HepG2 (cell line): ENCODE measurements around the gene STK11. TPM values are rescaled to one million over a fixed set of nuclear protein-coding genes. Genes with fewer than 3 reads are reported as not detected.
A peak's percentile ranks its signal among the peaks of the same experiment; 100 is the strongest.

Experiments
- ATF7 ChIP-seq, 2 experiments: fragments of 450-650 bp in 1 of 2; sonication (generic) in 1 of 2; formaldehyde crosslinking in 1 of 2; IDR thresholded peaks; 2 replicates each; pipeline versions ENCODE4 v1.4.0 to v1.6.1; 2016 to 2020; ENCODE audit warnings: antibody characterized with exemption in 1 of 2, mild to moderate bottlenecking in 1 of 2, missing genetic modification reagents in 1 of 2
- EHMT2 ChIP-seq: fragments of 200-600 bp; sonication (generic); IDR thresholded peaks from 2 replicates; pipeline ENCODE4 v1.7.0; 2017; ENCODE audit warnings: antibody characterized with exemption, low read depth, low read length, borderline replicate concordance
- FOXO1 ChIP-seq: sonication (generic); formaldehyde crosslinking; IDR thresholded peaks from 2 replicates; pipeline ENCODE4 v1.4.0; 2020; ENCODE audit warnings: missing genetic modification reagents
- HES4 ChIP-seq: sonication (generic); formaldehyde crosslinking; IDR thresholded peaks from 2 replicates; pipeline ENCODE4 v1.9.0; 2021; ENCODE audit warnings: mild to moderate bottlenecking, missing genetic modification reagents, borderline replicate concordance
- KDM2A ChIP-seq: sonication (generic); formaldehyde crosslinking; IDR thresholded peaks from 2 replicates; pipeline ENCODE4 v1.4.0; 2020; ENCODE audit warnings: low read depth, missing genetic modification reagents, borderline replicate concordance
- MED1 ChIP-seq: sonication (generic); formaldehyde crosslinking; IDR thresholded peaks from 2 replicates; pipeline ENCODE4 v1.4.0; 2020; ENCODE audit warnings: missing genetic modification reagents
- MYC ChIP-seq: sonication (generic); formaldehyde crosslinking; IDR thresholded peaks from 2 replicates; pipeline ENCODE4 v1.9.0; 2021; ENCODE audit warnings: missing genetic modification reagents, borderline replicate concordance
- ONECUT2 ChIP-seq: sonication (generic); formaldehyde crosslinking; IDR thresholded peaks from 2 replicates; pipeline ENCODE4 v1.4.0; 2020; ENCODE audit warnings: missing genetic modification reagents
- PCBP1 ChIP-seq: fragments of 200-400 bp; formaldehyde crosslinking; IDR thresholded peaks from 2 replicates; pipeline ENCODE4 v1.6.1; 2017; ENCODE audit warnings: mild to moderate bottlenecking, low read depth, low read length, borderline replicate concordance
- RAD21 ChIP-seq: fragments of 450-650 bp; formaldehyde crosslinking; IDR thresholded peaks from 2 replicates; pipeline ENCODE4 v1.5.0; 2020; ENCODE audit warnings: mild to moderate bottlenecking
- SALL2 ChIP-seq: sonication (generic); formaldehyde crosslinking; IDR thresholded peaks from 2 replicates; pipeline ENCODE4 v1.8.1; 2023; ENCODE audit warnings: mild to moderate bottlenecking, missing genetic modification reagents, inconsistent platforms
- SKI ChIP-seq: fragments of 450-650 bp; IDR thresholded peaks from one replicate; pipeline ENCODE4 v1.6.1; 2018; ENCODE audit warnings: mild to moderate bottlenecking; ENCODE audit not compliant: partially characterized antibody
- SP4 ChIP-seq: sonication (generic); formaldehyde crosslinking; IDR thresholded peaks from 2 replicates; pipeline ENCODE4 v1.8.1; 2023; ENCODE audit warnings: mild to moderate bottlenecking, missing genetic modification reagents
- SRY ChIP-seq: sonication (generic); formaldehyde crosslinking; IDR thresholded peaks from 2 replicates; pipeline ENCODE4 v1.8.0; 2022; ENCODE audit warnings: mild to moderate bottlenecking, missing genetic modification reagents
- STAG1 ChIP-seq: sonication (generic); formaldehyde crosslinking; IDR thresholded peaks from 2 replicates; pipeline ENCODE4 v1.4.0; 2020; ENCODE audit warnings: missing genetic modification reagents
- ZBTB20 ChIP-seq: sonication (generic); formaldehyde crosslinking; IDR thresholded peaks from 2 replicates; pipeline ENCODE4 v1.8.1; 2023; ENCODE audit warnings: missing genetic modification reagents, low read depth, mild to moderate bottlenecking, borderline replicate concordance
- ZBTB38 ChIP-seq: sonication (generic); formaldehyde crosslinking; IDR thresholded peaks from 2 replicates; pipeline ENCODE4 v1.5.1; 2020; ENCODE audit warnings: mild to moderate bottlenecking, missing genetic modification reagents
- ZBTB7A ChIP-seq: sonication (generic); formaldehyde crosslinking; IDR thresholded peaks from 2 replicates; pipeline ENCODE4 v1.8.0; 2022; ENCODE audit warnings: mild to moderate bottlenecking, missing genetic modification reagents
- ZEB1 ChIP-seq: IDR thresholded peaks from 2 replicates; pipeline ENCODE4 v1.6.1; 2012; ENCODE audit warnings: mild to moderate bottlenecking, low read depth, inconsistent platforms; ENCODE audit not compliant: insufficient replicate concordance
- ZNF431 ChIP-seq: sonication (generic); formaldehyde crosslinking; IDR thresholded peaks from 2 replicates; pipeline ENCODE4 v1.9.0; 2022; ENCODE audit warnings: missing genetic modification reagents, low read depth, mild to moderate bottlenecking, borderline replicate concordance
- ZNF441 ChIP-seq: sonication (generic); formaldehyde crosslinking; IDR thresholded peaks from 2 replicates; pipeline ENCODE4 v1.7.0; 2021; ENCODE audit warnings: missing genetic modification reagents, borderline replicate concordance
- ZNF556 ChIP-seq: sonication (generic); formaldehyde crosslinking; IDR thresholded peaks from 2 replicates; pipeline ENCODE4 v1.4.0; 2020; ENCODE audit warnings: mild to moderate bottlenecking, missing genetic modification reagents, borderline replicate concordance
- polyA plus RNA-seq, 8 experiments: library from polyadenylated mRNA; depleted of rRNA in 3 of 8; stranded (reverse) in 7 of 8; unstranded in 1 of 8; fragments of >200 nt; fragmentation: Illumina TruSeq in 4 of 8; extraction: Trizol in 4 of 8; gene quantifications; 2 replicates each; pipeline versions ENCODE4 v1.2.1 to v1.2.3, GENCODE V29; 2011 to 2016; ENCODE audit warnings: low read depth in 4 of 8, missing spikeins in 1 of 8, mixed read lengths in 1 of 8; ENCODE audit not compliant: insufficient read depth in 1 of 8
- total RNA-seq, 5 experiments: library from RNA; depleted of rRNA; stranded (reverse); fragments of >200 nt; fragmentation: Illumina TruSeq; extraction: Trizol; gene quantifications; 2 replicates each; pipeline ENCODE4 v1.2.3, GENCODE V29; 2016; ENCODE audit warnings: low read depth in 1 of 5
- TF ChIP-seq, protein P1 (sequence below), 2 experiments: sonication (generic) in 1 of 2; formaldehyde crosslinking in 1 of 2; IDR thresholded peaks; 2 replicates each; pipeline versions ENCODE4 v1.4.0 to v1.6.1; 2016 to 2020; ENCODE audit warnings: borderline replicate concordance in 1 of 2, low read depth in 1 of 2, mild to moderate bottlenecking in 1 of 2, missing genetic modification reagents in 1 of 2
- TF ChIP-seq, protein P2 (sequence below): sonication (generic); formaldehyde crosslinking; IDR thresholded peaks from 2 replicates; pipeline ENCODE4 v1.4.0; 2020; ENCODE audit warnings: mild to moderate bottlenecking, missing genetic modification reagents
- TF ChIP-seq, protein P3 (sequence below): sonication (generic); formaldehyde crosslinking; IDR thresholded peaks from 2 replicates; pipeline ENCODE4 v1.8.1; 2023; ENCODE audit warnings: missing genetic modification reagents, mild to moderate bottlenecking, borderline replicate concordance

STK11 gene
- total and polyA plus RNA-seq, 2 of the 13 experiments (the other 11 are each of a cell fraction or from before 2014, with no cell fraction given), result 27.5 to 43.6 TPM

DNA sequence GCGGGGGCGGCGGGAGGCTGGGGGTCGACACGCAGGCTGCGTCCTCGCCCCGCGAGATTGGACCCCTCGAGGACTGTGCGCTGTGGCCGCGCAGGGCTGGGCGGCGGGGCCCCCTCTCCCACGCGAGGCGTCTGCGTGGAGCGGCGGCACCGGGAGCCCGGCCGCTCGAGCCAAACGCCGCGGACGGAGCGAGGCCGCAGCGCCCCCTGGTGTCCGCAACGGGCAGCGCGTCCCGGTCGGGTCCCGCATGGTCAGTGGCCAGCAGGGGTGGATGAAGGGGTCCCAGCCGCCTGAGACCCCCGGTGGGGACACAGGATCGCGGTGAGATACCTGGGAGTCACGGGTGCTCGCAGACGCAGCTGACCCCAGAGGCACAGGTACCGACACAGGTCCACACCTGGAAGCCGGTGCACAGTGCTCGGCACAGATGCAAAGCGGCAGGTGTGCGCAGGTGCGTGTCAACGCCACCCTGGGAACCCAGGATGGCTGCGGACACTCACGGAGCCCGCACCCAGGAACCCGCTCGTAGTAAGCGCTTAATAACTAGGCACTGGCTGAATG, 61.4 kb downstream of the STK11 start (continued):
- 0 out of 2 replicates have a peak, but pooled peaks have one; percentile 35 for TF ChIP-seq SALL2 (CRISPR knock-in tag)
- TF ChIP-seq EHMT2, result no peak
- peak; percentile 98 for TF ChIP-seq RAD21
- 0 out of 2 replicates have a peak, but pooled peaks have one; percentile 12 for TF ChIP-seq FOXO1
- TF ChIP-seq, protein P1, sequence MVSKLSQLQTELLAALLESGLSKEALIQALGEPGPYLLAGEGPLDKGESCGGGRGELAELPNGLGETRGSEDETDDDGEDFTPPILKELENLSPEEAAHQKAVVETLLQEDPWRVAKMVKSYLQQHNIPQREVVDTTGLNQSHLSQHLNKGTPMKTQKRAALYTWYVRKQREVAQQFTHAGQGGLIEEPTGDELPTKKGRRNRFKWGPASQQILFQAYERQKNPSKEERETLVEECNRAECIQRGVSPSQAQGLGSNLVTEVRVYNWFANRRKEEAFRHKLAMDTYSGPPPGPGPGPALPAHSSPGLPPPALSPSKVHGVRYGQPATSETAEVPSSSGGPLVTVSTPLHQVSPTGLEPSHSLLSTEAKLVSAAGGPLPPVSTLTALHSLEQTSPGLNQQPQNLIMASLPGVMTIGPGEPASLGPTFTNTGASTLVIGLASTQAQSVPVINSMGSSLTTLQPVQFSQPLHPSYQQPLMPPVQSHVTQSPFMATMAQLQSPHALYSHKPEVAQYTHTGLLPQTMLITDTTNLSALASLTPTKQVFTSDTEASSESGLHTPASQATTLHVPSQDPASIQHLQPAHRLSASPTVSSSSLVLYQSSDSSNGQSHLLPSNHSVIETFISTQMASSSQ (IDR thresholded peaks at IDR 0.05; ENCODE audit: low read depth), result no peak
- TF ChIP-seq, protein P1 (CRISPR knock-in tag; IDR thresholded peaks at IDR 0.05; ENCODE audit: borderline replicate concordance), result 0 out of 2 replicates have a peak, but pooled peaks have one; percentile 51
- 0 out of 2 replicates have a peak, but pooled peaks have one; percentile 35 for TF ChIP-seq ZNF556
- TF ChIP-seq, protein P2, sequence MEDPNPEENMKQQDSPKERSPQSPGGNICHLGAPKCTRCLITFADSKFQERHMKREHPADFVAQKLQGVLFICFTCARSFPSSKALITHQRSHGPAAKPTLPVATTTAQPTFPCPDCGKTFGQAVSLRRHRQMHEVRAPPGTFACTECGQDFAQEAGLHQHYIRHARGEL (CRISPR knock-in tag), result no peak
- TF ChIP-seq SP4 (CRISPR knock-in tag), result 0 out of 2 replicates have a peak, but pooled peaks have one; percentile 0
- TF ChIP-seq, protein P3, sequence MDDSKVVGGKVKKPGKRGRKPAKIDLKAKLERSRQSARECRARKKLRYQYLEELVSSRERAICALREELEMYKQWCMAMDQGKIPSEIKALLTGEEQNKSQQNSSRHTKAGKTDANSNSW (CRISPR knock-in tag), result no peak
- 0 out of 2 replicates have a peak, but pooled peaks have one; percentile 23 for TF ChIP-seq ZBTB20
- TF ChIP-seq STAG1 (CRISPR knock-in tag), result peak; percentile 92
- peak; percentile 20; the same call in 1 of the 2 replicates for TF ChIP-seq PCBP1
- TF ChIP-seq SKI, result peak; percentile 66
- no peak for TF ChIP-seq ONECUT2 (CRISPR knock-in tag)
- 0 out of 2 replicates have a peak, but pooled peaks have one; percentile 61 for TF ChIP-seq ZBTB38 (CRISPR knock-in tag)
- TF ChIP-seq HES4 (CRISPR knock-in tag), result 0 out of 2 replicates have a peak, but pooled peaks have one; percentile 39
- TF ChIP-seq MYC (CRISPR knock-in tag), result peak; percentile 53; the same call in 1 of the 2 replicates
- TF ChIP-seq SRY, result peak; percentile 55; the same call in 1 of the 2 replicates
- 0 out of 2 replicates have a peak, but pooled peaks have one; percentile 24 for TF ChIP-seq ZNF431 (CRISPR knock-in tag)
- peak; percentile 48; the same call in 1 of the 2 replicates for TF ChIP-seq MED1 (CRISPR knock-in tag)
- TF ChIP-seq ZEB1, result peak; percentile 58
- peak; percentile 26; the same call in 1 of the 2 replicates for TF ChIP-seq KDM2A (CRISPR knock-in tag)
- no peak for TF ChIP-seq ZNF441 (CRISPR knock-in tag)
- peak; percentile 99 for TF ChIP-seq ZBTB7A (CRISPR knock-in tag)
- no peak for TF ChIP-seq ATF7 (IDR thresholded peaks at IDR 0.05)
- no peak for TF ChIP-seq ATF7 (CRISPR knock-in tag; IDR thresholded peaks at IDR 0.05)
